ENCODE data around the gene NTSR1.

NTSR1 gene

DNA sequence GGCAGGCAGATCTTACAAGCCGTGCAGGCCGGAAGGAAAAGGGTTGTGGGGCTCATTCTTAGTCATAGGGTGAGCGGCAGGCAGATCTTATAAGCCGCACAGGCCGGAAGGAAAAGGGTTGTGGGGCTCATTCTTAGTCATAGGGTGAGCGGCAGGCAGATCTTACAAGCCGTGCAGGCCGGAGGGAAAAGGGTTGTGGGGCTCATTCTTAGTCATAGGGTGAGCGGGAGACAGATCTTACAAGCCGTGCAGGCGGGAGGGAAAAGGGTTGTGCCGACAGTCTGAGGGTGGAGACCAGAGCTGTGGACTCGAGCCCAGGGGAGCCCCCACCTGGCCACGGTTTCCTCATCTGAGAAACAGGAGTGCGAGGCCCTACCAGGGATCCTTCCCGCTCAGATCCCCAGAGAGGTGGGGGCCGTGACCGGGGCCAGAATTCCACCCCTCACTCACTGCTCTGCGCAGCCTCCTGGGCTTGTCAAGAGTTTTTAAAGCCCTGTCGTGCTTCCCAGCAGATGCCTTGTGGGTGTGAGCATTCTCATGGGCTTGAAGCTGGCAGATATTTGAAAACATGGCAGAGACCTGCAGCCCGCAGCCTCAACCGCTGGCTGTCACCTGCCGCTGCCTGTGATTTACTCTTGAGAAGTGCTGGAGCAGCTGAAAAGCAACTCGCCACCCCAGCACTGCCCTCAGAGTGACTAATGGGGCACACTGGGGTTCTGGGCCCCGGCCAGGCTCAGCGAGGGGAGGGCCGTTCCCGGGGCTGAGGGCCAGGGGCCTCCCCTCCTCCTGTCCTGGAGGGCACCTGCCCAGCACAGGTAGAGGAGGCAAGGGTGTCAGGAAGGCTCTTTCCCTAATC is 31.9 kb downstream of the NTSR1 start:
- peak; percentile 100 for DNase-seq (ENCODE audit: low read depth)

DNA sequence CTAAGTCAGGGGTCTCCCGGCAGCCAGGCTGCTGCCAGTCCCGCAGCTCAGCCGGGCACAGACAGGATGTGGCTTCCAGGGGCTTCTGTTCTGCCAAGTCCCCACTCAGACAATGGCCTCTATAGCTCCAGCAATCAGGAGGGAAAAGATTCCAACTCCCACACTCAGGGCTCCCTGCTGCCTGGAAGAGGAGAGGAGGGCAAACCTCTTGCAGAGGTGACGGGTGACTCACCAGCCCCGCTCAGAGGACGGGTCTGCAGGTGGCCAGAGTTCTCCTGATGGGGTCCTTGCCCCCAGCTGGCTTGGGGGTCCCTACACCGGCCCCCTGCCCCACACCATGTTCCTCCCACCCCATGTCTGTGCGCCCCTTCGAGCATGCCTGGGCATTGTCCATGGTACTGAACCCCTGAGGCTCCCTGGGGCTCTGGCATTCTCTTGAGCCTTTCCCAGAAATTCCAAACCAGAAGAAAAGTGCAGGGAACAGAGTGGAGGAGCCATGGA is 32.6 kb downstream of the NTSR1 start:
- DNase-seq (ENCODE audit: low read depth), result peak; percentile 62

DNA sequence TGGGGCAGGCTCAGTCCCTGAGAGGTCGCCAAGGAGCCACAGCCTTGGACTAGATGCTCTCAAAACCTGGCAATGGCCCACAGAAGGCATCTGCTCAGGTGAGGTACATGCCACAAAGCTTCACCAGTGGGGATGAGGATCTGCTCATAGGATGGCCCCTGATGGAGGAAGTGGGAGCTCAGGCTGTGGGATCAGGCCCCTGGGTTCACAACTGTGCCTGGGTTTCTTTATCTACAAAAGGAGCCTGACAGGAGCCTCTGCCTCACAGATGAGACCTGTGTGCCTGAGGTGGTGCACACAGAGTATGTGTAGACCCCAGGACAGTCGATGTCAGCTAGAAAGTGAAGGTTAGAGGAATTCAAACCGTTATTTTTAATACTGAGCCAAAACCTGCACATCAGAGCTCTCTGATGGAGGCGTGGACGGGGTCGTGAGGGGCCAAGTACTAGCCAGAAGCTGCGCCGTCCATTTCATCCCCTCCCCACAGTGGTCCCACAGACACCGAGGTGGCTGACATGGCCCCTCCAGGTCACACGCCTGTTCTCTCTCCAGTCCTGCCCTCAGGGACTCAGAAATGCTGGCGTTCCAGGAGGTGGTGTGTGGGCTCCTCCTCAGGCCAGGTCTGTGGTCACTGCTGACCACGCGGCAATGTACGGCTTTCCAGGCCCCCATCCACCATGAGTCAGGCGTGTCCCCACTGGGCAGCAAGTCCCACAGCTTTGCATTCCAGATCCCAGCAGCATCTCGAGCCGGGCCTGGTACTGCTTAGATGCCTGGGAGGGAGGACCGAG is 33.3 kb downstream of the NTSR1 start:
- DNase-seq (ENCODE audit: low read depth), result no peak

DNA sequence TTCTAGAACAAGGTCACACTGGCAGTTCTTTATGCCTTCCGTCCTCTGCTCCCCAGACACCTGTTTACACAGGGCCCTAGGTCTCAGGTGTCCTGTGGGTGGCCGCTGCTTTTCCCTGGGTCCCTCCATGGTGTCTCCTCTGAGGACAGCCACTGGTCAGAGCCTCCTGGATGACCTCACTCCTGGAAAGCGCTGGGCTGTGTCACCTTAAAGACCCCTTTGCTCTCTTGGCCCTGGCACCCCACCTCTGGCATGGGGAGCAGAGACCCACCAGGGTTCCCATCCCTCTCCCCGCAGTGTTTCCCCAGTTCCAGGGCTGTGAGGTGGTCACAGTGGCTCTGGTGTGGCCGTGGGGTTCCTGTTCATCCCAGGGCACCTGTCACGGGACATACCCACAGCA is 33.9 kb downstream of the NTSR1 start:
- DNase-seq (ENCODE audit: low read depth), result no peak

DNA sequence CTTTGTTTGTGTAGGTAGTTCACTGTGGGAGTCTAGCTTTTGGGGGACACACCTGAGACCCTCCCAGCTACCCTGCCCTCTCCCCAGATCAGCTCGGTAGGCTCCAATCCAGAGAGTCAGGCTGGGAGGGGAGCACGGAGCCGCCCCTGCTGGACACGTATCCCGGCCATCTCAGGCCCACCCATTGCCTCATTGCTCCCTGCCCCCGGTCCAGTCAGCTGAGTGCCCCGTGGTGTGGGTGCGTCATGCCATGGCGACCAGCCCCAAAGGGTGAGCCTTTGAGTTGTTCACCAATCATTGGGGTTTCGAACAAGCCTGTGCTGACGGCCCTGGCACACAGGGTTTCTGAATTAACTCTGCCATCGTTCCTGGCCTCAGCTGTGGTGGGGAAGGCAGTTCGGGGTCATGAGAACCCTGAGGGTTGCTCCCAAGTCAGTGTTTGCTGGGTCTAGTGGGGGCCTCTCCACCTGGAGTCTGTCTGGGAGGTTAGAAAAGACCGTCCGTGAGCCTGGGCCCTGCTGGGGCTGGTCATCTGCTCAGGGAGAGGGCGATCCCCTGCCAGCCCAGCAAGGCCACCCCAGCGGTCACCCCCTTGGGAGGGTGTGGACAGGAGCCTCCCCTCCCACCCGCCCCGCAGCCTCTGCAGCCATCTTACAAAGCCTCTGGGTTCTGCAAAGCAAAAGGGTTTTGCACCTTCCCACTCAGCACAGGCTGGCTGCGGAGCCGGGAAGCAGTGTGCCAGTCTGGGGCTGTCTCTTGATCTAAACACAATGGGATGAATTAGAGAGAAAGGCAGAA is 34.5 kb downstream of the NTSR1 start:
- DNase-seq (ENCODE audit: low read depth), result no peak

DNA sequence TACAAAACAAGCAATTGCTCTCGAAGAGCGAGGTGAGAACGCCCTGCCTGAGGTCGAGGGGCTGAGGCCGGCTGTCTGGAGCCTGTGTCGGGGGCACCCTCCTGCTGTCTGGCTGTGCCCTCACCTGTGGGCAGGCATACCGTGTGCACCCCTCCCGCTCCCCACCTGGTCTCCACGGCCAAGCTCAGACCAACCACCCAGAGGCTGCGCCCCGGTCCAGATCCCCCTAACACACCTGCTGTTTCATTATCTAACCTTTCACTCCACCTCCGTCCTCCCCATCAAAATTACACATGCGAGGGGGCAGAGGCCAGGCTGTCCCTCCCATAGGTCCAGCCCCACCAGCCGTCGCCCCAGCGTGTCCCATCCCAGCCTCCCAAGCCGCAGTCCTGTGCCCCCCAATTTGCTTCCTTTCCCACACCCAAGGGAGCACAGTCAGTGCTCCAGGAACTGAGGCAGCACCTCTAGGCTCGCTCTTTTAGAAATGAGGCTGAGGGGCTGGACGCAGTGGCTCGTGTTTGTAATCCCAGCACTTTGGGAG is 35.2 kb downstream of the NTSR1 start:
- no peak for DNase-seq (ENCODE audit: low read depth)

DNA sequence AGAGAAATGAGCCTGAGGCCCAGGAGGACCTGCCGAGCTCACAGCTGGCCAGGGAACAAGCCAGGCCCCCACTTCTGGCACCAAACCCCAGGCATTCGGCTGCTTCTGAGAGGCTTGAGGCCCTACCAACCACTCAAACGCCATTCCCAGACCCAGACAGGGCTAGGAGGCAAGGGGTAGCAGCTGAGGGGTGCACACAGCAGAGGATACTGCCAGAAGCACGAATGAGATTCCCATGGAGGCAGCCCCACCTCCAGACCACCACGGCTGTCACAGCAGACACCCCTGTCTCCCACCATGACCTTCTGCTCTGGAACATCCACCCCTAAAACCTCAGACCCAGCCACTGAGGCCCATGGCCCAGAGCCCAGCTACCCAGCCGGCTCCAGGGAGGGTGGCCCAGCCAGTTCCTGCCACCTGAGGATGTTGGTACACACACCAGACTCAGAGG is 36.1 kb downstream of the NTSR1 start:
- DNase-seq (ENCODE audit: low read depth), result no peak

DNA sequence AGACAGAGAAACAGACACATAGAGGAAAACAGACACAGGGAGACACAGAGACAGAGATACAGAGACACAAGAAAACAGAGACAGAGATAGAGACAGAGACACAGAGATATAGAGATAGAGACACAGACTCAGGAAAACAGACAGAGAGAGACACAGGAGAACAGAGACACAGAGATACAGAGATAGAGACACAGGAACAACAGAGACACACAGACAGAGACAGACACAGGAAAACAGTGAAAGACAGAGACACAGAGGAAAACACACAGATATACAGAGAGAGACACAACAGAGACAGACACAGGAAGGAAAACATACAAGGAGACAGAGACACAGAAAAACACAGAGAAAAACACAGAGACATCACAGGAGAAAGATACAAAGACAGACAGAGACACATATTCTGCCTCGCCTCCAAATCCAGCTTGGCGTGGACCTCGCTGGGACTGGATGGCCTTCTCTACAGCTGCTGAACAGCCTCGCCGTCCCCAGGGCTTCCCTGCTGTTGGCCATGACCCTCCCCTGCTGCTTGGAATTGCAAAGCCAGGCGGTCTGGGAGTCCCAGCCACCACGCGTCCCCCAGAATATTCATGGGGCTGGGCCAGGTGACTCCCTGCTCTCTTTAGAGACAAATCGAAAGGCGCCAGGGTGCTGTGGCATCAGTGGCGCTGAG is 36.8 kb downstream of the NTSR1 start:
- DNase-seq (ENCODE audit: low read depth), result no peak

DNA sequence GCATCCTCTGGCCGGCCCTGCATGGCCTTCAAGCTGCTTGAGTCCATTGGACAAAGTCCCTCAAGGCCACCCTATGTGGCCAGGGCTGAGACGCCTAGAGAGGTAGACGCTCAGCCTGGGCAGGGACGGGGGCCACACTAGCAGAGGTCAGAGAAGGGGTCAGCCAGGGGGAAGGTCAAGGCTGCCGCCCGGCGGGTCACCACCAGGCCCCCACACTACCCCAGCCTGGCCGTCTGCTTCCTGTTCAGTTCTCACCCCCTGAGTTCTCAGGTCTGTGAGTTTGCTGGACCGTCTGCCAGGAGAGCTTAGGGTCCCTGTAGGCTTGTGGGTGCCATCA is 37.3 kb downstream of the NTSR1 start:
- DNase-seq (ENCODE audit: low read depth), result no peak

DNA sequence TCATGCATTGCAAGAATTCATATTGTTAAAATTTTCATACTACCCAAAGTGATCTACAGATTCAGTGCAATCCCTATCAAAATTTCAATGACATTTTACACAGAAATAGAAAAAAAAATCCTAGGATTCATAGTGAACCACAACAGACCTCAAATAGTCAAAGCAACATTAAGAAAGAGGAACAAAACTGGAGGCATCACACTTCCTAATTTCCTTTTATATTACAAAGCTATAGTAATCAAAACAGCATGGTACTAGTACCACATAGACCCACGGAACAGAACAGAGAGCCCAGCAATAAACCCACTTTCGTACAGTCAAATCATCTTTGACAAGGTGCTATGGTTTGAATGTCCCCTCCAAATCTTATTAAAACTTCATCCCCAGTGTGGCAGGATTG is 39.7 kb downstream of the NTSR1 start:
- DNase-seq (ENCODE audit: low read depth), result no peak

DNA sequence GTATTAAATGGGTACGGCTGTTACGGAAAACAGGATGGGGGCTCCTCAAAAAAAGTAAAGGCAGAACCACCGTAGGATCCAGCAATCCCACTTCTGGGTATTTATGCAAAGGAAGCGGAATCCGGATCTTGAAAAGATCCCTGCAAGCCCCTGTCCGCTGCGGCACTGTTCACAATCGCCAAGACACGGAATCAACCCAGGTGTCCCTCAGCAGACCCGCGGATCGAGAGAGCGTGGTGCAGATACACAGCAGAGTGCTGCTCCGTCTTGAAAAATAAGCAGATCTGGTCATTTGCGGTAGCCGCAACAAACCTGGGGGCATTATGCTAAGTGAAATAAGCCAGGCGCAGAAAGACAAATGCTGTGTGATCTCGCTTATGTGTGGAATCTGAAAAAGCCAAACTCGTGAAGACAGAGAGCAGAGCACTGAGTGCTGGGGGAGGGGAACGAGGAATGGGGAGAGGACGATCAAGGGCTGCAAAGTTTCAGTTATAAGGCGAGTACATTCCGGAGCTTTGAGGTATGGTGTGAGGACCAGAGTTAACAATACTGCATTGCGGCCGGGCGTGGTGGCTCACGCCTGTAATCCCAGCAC is 41.3 kb downstream of the NTSR1 start:
- DNase-seq (ENCODE audit: low read depth), result no peak

DNA sequence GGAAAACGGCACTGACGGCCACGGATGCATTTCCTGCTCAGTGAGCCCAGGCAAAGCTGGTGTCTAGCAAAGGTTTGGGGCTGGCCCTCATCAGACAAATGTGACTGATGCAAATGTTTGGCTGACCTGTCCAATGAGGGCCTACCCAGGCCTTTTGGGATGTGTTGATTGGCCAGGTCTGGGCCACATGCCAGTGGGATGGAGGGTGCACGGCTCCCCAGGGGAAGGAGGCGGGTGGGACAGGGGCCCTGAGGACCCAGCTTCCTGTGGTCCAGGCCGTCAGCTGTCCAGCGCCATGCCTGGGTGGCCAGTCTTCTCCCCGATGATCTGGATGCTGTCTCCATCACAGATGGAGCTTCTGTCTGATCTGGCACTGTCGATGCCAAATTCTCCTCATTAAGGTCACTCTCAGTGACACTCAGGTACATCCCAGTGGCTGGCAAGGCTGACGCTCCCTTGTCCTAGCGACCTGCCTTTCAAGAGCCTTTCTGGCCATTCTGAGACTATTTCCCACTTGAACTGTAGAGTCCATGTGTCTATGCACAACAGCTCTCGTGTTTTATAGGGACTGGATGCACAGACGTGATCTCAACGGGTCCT is 43.0 kb downstream of the NTSR1 start:
- no peak for DNase-seq (ENCODE audit: low read depth)

DNA sequence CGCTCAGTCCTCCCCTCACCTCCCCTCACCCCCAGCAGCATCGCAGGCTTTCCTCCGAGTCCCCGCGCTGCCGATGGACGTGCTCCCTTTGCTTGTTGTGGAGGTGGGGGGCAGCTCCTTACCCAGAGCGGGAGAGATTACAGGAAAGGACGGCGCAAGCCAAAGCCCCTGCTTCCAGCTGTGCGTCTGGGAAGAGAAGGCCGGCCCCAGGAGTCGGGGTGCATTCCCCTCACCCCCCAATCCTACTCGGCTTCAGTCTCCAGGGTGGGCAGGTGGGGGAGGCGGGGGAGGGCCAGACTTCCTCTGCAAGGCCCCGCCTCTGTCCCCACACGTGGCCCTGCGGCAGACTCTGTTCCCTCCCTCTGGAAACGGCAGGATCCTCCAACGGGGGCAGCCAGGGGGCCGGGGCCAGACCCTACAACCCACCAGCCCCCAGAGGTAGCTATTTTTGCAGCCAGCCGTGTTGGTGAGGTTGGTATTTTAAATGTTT is 43.6 kb downstream of the NTSR1 start:
- no peak for DNase-seq (ENCODE audit: low read depth)

DNA sequence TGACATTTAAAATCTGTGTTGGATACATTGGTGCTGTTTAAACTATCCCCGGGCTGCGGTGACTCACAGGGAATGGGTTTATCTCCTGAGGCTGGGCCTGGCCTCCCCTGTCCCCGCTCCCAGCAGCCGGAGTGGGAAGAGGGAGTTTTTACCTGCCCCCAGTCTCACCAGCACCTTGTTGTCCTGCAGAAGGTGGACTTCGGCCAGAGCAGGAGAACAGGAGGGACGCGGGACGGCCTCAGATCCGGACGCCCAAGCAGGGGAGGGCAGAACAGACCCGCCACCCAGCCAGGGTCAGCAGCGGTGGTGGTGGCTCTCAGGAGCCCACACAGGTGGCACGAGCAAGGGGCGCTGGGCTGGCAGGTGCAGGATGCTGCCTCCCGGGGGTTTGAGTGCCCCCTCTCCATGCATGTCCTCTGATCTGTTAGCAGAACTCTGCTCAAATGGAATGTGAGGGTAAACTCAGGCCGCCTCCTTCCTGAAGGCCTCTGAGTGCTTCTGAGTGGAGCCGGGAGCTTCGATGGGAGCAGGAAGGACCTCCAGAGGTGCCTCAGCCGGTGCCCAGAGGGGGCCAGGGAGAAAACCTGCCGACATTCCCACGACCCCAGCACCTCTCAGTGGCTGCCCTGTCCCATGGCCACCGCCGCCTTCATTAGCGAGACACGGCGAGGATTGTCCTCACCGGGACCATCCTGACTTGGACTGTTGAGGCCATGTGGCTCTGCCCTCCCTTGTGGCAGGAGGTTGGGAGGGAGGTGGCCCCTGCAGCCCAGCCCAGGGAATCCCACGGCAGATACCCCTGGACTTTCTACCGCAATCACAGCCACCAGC is 44.2 kb downstream of the NTSR1 start:
- DNase-seq (ENCODE audit: low read depth), result peak; percentile 53

DNA sequence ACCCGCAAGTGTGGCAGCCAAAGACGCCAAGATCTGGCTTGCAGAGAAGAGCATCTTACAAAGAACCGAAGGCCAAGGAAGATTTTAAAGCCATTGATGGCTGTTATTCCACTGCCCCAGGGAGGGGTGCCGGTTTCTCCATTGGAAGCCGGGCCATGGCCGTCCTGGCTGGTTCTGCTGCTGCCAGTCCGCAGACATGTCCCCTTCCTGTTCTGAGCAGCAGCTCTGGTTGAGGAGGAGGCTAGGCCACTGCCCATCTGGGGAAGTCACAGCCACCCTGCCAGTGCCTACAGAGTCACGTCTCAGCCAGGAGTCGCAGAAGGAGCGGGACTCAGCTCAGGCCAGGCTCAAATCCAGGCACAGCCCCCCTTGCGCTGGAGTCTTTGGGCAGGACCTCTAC is 45.0 kb downstream of the NTSR1 start:
- DNase-seq (ENCODE audit: low read depth), result no peak

DNA sequence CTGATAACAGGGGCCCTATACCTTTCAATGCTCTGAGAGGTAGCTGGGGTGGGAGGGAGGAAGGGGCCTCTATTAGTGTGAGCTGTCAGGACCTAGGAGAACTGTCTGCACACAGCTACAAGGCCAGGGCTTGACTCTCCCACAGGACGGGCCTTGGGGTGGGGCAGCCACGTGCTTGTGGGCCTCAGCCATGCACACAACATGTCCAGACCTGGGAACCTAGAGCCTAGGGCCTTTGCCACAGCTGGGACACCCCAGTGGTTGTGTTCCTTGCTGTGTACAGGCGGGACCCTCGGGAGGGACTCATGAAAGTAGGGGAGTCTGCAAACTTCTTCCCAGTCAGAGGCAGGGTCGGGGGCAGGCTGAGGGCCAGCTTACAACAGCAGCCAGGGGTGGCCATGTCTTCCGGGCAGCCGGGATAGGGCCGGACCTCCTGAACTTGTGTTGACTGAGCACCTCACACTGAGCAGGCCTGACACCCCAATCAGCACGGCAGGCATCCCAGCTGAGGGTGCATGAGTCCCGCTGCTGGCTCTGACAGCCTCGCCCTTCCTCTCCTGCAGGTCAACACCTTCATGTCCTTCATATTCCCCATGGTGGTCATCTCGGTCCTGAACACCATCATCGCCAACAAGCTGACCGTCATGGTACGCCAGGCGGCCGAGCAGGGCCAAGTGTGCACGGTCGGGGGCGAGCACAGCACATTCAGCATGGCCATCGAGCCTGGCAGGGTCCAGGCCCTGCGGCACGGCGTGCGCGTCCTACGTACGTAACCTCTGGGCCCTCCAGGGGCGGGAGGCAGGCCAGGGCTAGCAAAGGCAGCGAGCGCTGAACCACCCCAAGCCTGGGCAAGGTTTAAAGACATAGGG is 45.7 kb downstream of the NTSR1 start:
- no peak for DNase-seq (ENCODE audit: low read depth)

DNA sequence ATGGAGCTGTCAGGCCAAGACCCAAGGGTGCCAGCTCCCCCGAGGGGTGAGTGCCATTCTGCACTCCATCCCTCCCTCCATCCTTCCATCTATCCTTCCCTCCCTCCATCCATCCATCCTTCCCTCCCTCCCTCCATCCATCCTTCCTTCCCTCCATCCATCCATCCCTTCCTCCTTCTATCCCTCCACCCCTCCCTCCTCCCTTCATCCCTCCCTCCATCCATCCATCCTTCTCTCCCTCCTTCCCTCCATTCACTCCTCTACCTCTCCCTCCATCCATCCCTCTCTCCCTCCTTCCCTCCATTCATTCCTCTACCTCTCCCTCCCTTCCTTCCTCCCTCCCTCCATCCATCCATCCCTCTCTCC is 46.3 kb downstream of the NTSR1 start:
- DNase-seq (ENCODE audit: low read depth), result no peak

DNA sequence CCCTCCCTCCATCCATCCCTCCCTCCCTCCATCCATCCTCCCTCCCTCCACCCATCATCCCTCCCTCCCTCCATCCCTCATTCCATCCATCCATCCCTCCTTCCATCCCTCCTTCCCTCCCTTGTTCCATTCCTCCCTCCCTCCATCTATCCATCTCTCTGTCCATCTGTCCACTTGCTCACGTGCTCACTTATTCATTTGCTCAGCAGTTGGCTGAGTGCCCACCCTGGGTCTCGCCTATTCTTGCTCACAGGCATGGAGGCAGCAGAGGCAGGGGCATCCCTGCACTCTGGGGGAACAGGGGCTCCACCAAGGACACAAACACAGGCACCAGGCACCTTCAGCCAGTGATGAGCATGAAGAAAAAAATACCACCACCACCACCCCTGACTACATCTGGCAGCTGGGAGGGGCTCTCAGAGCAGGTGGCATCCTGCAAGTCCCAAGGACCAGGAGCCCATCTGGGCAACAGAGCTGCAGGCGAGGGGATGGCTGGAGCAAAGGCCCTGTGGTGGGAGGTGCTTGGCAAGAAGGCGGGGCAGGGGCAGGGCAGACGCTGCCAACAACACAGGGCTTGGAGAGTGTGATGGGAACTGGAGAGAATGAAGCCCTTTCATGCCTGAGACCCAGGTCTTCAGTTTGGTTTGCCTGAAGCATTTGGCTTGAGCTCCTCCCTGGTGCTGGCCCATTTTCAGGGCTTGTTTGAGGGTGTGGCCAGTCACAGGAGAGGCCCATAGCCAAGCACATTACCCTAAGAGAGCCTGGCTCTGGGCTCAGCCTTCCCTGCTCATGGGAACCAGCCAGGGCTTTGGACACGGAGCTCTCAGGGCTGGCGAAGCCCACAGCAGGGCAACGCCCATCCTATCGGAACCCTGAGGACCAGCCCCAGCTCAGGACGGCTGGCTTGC is 47.4 kb downstream of the NTSR1 start:
- DNase-seq (ENCODE audit: low read depth), result no peak
